Right lobe of liver (tissue), 6 donors: ENCODE results near the gene PGAM5. TPM values are rescaled to one million over a fixed set of nuclear protein-coding genes. Genes with fewer than 3 reads are reported as not detected.

ENCODE experiments used
- ATAC-seq, 4 donors: fragments of 200-7000 bp; cut with Tn5 transposase; one replicate each; pipeline ENCODE4 v1.9.1; 2020; ENCODE audit warnings: mild to moderate bottlenecking in 4 of 4, moderate library complexity in 4 of 4
- DNase-seq, 3 donors: peaks; one replicate each; pipeline ENCODE4 v3.0.0-alpha.2; 2020
- H3K27ac ChIP-seq, 3 donors: fragments of 200-600 bp; one replicate each; pipeline ENCODE4 v1.8.0; 2022
- H3K27me3 ChIP-seq, 2 donors: fragments of 200-600 bp; one replicate each; pipeline ENCODE4 v1.8.0; 2022
- H3K36me3 ChIP-seq, 4 donors: fragments of 200-600 bp; sonication (generic) in 1 of 4; one replicate each; pipeline versions ENCODE4 v1.5.1 to v1.8.0; 2017 to 2022; ENCODE audit warnings: control low read depth in 1 of 4
- H3K4me1 ChIP-seq, 4 donors: fragments of 200-600 bp; sonication (generic) in 1 of 4; one replicate each; pipeline versions ENCODE4 v1.5.1 to v1.8.0; 2017 to 2022; ENCODE audit warnings: control low read depth in 1 of 4
- H3K4me3 ChIP-seq, 3 donors: fragments of 200-600 bp; one replicate each; pipeline ENCODE4 v1.8.0; 2022
- H3K9me3 ChIP-seq, 4 donors: fragments of 200-600 bp; sonication (generic) in 1 of 4; one replicate each; pipeline versions ENCODE4 v1.5.1 to v1.8.0; 2017 to 2022; ENCODE audit warnings: control low read depth in 1 of 4
- CTCF ChIP-seq, 4 donors: fragments of 200-600 bp in 3 of 4; fragments of 450-650 bp in 1 of 4; IDR thresholded peaks; one replicate each; pipeline versions ENCODE4 v1.5.1 to v1.8.0; 2016 to 2022; ENCODE audit warnings: antibody characterized with exemption in 4 of 4, mild to moderate bottlenecking in 2 of 4
- POLR2A ChIP-seq: fragments of 450-650 bp; IDR thresholded peaks from one replicate; pipeline ENCODE4 v1.6.1; 2017; ENCODE audit warnings: antibody characterized with exemption, mild to moderate bottlenecking
- WGBS: methylation state at CpG from one replicate; pipeline ENCODE4 v1.1.6; 2018; ENCODE audit warnings: low coverage, low lambda C conversion rate; ENCODE audit not compliant: insufficient coverage; ENCODE audit errors: missing lambda C conversion rate; 5-methylcytosine and 5-hydroxymethylcytosine counted together
- intact Hi-C, 2 donors: fragments of 100-400 bp; cut with DNase I; formaldehyde crosslinking; loops; one replicate each; pipeline versions ENCODE4 v1.11.2 to v1.14.1; 2022
- long read RNA-seq: library from polyadenylated mRNA; unstranded; transcript quantifications from one replicate; pipeline ENCODE4 v2.0.0, GENCODE V29; 2019
- total RNA-seq, 6 experiments: library from RNA; depleted of rRNA in 2 of 6; stranded (reverse); fragments of >200 nt in 2 of 6; fragmentation: NEBNext Ultra II Directional in 3 of 6; extraction: Animal tissue kit (Norgen Biotek cat#: 25700) in 3 of 6; gene quantifications; one replicate each; pipeline versions ENCODE4 v1.1.0 to v1.2.4, GENCODE V29; 2016 to 2023
- donor health status: DM: no; HTN: yes; CAD: no.
- donor health status: DM: no; HTN: no; CAD: no.
- donor health status: DM: no; HTN: no; CAD: no.
- donor health status: DM: no; HTN: yes; CAD: no.
- donor health status: DM: no; HTN: yes; CAD: no.

Gene PGAM5
- total RNA-seq = 10 to 100 TPM; 22.7 to 50.7 (median 27.6) TPM
- long read RNA-seq, partial matches to known transcripts = 0 of 1 reads
- long read RNA-seq, other reads (novel, unspliced or antisense) = 1 of 1 reads

GRCh38 chr12:132710405-132711079 lies at the start of gene PGAM5:
Gene PGAM5 (plus strand): TSS chr12:132710842. CDS start chr12:132710877, 35 bp downstream.
- peaks cover 0 to 12% (median 4%) of the 10 kb centered on the region in 4 donors for H3K4me1 ChIP-seq
- peak within 1 kb of the TSS; percentile 70 to 97 (median 77) for H3K4me3 ChIP-seq
- H3K9me3 ChIP-seq = no peaks in the 10 kb centered on the region
- DNase-seq (peak; percentile 93 to 96 (median 95)), ATAC-seq (peak; percentile 92 to 96 (median 92))
- peak within 1 kb of the TSS; percentile 87 to 92 (median 91) for H3K27ac ChIP-seq
- H3K36me3 ChIP-seq = peaks cover 0 to 11% (median 0%) of the 10 kb centered on the region in 4 donors
- intact Hi-C loops = no loop called here
- 0% methylated on average over 2 of the region's 94 CpGs for WGBS
- TF ChIP-seq POLR2A (peak; percentile 79), CTCF (IDR thresholded peaks at IDR 0.05) (no peak)
- H3K27me3 ChIP-seq = no peaks in the 10 kb centered on the region

- no CpG with 5 or more reads among the region's 11 CpGs for WGBS
- DNase-seq = peak in 2 of 3 donors; percentile 4 to 31
Observed at GRCh38 chr12:132660996-132661395, 49.6 kb upstream of the PGAM5 start.

GRCh38 chr12:132661972-132662371 lies 48.7 kb upstream of the PGAM5 start:
- Histone ChIP-seq H3K36me3 (peaks cover 0 to 66% (median 20%) of the 10 kb centered on the region in 4 donors), H3K27ac (no peak overlapping the region), H3K4me1 (peaks cover 0 to 4% (median 0%) of the 10 kb centered on the region in 4 donors), H3K9me3 (no peaks in the 10 kb centered on the region), H3K27me3 (no peaks in the 10 kb centered on the region), H3K4me3 (no peak overlapping the region)
- TF ChIP-seq POLR2A = no peak
- no peak for TF ChIP-seq CTCF (IDR thresholded peaks at IDR 0.05)
- DNase-seq (peak in 2 of 3 donors; percentile 2 to 27), ATAC-seq (no peak)
- intact Hi-C loops = no loop called here
- 40% methylated on average over 2 of the region's 5 CpGs for WGBS

More at GRCh38 chr12:132660996-132661395, 49.6 kb upstream of the PGAM5 start:
- H3K9me3 ChIP-seq = no peaks in the 10 kb centered on the region
- H3K36me3 ChIP-seq = peaks cover 0 to 65% (median 21%) of the 10 kb centered on the region in 4 donors
- H3K27me3 ChIP-seq = no peaks in the 10 kb centered on the region
- TF ChIP-seq CTCF (IDR thresholded peaks at IDR 0.05) = no peak
- TF ChIP-seq POLR2A = no peak
- intact Hi-C loops = no loop called here
- H3K27ac ChIP-seq = no peak overlapping the region
- no peak for ATAC-seq
- peaks cover 0 to 4% (median 0%) of the 10 kb centered on the region in 4 donors for H3K4me1 ChIP-seq
- no peak overlapping the region for H3K4me3 ChIP-seq

GRCh38 chr12:132662901-132663755 lies 47.5 kb upstream of the PGAM5 start:
- peaks cover 0 to 72% (median 16%) of the 10 kb centered on the region in 4 donors for H3K36me3 ChIP-seq
- DNase-seq (peak in 2 of 3 donors; percentile 12 to 54), ATAC-seq (no peak)
- no peak overlapping the region for H3K4me3 ChIP-seq
- TF ChIP-seq CTCF (IDR thresholded peaks at IDR 0.05) = no peak
- TF ChIP-seq POLR2A = no peak
- H3K27ac ChIP-seq = no peak overlapping the region
- 85% methylated on average over 7 of the region's 29 CpGs for WGBS
- no peaks in the 10 kb centered on the region for H3K27me3 ChIP-seq
- H3K9me3 ChIP-seq = no peaks in the 10 kb centered on the region
- intact Hi-C loops = no loop called here
- no peaks in the 10 kb centered on the region for H3K4me1 ChIP-seq
